ENCODE results near the gene KLF11.

Gene KLF11
- total RNA-seq = 60.2 reads per million, percentile 72 among the genes with 10 or more reads in this experiment

GRCh38 chr2:10043256-10043905 lies at the start of gene KLF11:
Gene KLF11 (plus strand): TSS chr2:10043550. CDS start chr2:10043717, 167 bp downstream.
- DNase-seq = peak; percentile 67

GRCh38 chr2:9994462-9994861 lies 48.9 kb upstream of the KLF11 start:
- DNase-seq = no peak

GRCh38 chr2:9995059-9995458 lies 48.3 kb upstream of the KLF11 start:
- DNase-seq = no peak

GRCh38 chr2:9996321-9996720 lies 47.0 kb upstream of the KLF11 start:
- DNase-seq = no peak

GRCh38 chr2:9997936-9998335 lies 45.4 kb upstream of the KLF11 start:
- DNase-seq = no peak

GRCh38 chr2:9998916-9999654 lies 44.3 kb upstream of the KLF11 start:
- DNase-seq = no peak

- no peak for DNase-seq
These were observed 43.7 kb upstream of the KLF11 start for GRCh38 chr2:9999693-10000092.

- no peak for DNase-seq
These were observed 42.8 kb upstream of the KLF11 start for GRCh38 chr2:10000541-10000940.

- DNase-seq = no peak
These were observed 41.8 kb upstream of the KLF11 start for GRCh38 chr2:10001586-10001985.

- DNase-seq = no peak
These were observed 41.2 kb upstream of the KLF11 start for GRCh38 chr2:10002109-10002508.

GRCh38 chr2:10002681-10003080 lies 40.7 kb upstream of the KLF11 start:
- no peak for DNase-seq

GRCh38 chr2:10003206-10004125 lies 39.9 kb upstream of the KLF11 start:
- no peak for DNase-seq

GRCh38 chr2:10004401-10004800 lies 38.9 kb upstream of the KLF11 start:
- no peak for DNase-seq

- no peak for DNase-seq
These were observed 38.5 kb upstream of the KLF11 start for GRCh38 chr2:10004836-10005235.

- no peak for DNase-seq
These were observed 37.7 kb upstream of the KLF11 start for GRCh38 chr2:10005461-10006235.

- DNase-seq = no peak
These were observed 36.9 kb upstream of the KLF11 start for GRCh38 chr2:10006236-10007161.

GRCh38 chr2:10007435-10007834 lies 35.9 kb upstream of the KLF11 start:
- DNase-seq = no peak

- DNase-seq = no peak
These were observed 35.2 kb upstream of the KLF11 start for GRCh38 chr2:10007921-10008808.

- DNase-seq = no peak
These were observed 34.6 kb upstream of the KLF11 start for GRCh38 chr2:10008809-10009176.

- no peak for DNase-seq
These were observed 34.0 kb upstream of the KLF11 start for GRCh38 chr2:10009271-10009810.
